K562 (cell line): ENCODE data around the gene PMEPA1. TPM values are rescaled to one million over a fixed set of nuclear protein-coding genes. Genes with fewer than 3 reads are reported as not detected.

Experiments
- ATAC-seq: fragments of 200-7000 bp; cut with Tn5 transposase; 3 replicates; pipeline ENCODE4 v1.9.1; 2020; ENCODE audit warnings: moderate library complexity
- BruUV-seq: library from RNA; stranded (reverse); fragments of 400-500 nt; replicated peaks from 2 replicates; lab custom pipeline; 2021; lab: Mats Ljungman, UMichigan
- CTCF ChIA-PET: fragments of 300-600 bp; formaldehyde crosslinking; extraction: SDS; loops from one replicate; lab custom pipeline; 2021; ENCODE audit warnings: low intra/inter-chr PET ratio; lab: Yijun Ruan, JAX
- POLR2A ChIA-PET: fragments of 300-600, 350-650 bp; sonication (Branson Sonifier 250); formaldehyde crosslinking; extraction: SDS; loops from one replicate; lab custom pipeline; 2021; ENCODE audit warnings: antibody characterized with exemption, inconsistent platforms; lab: Yijun Ruan, JAX
- DNase-seq, 4 experiments: peaks; one replicate each; pipeline versions ENCODE4 v3.0.0 to v3.0.0-alpha.2; 2011 to 2018; ENCODE audit warnings: low spot score in 3 of 4, mixed read lengths in 3 of 4; ENCODE audit errors: extremely low read depth in 1 of 4
- FAIRE-seq: peaks from 2 replicates; lab custom pipeline; 2011; peaks lifted over from hg19 to GRCh38; lab: Jason Lieb, UNC
- H2AFZ ChIP-seq: 2 replicates; pipeline ENCODE4 v1.6.0; 2011; ENCODE audit warnings: low read depth, low read length, control low read depth, inconsistent platforms
- H3K27ac ChIP-seq: fragments of 200-600 bp; 3 replicates; pipeline ENCODE4 v1.8.0; 2011; ENCODE audit warnings: low read depth, mild to moderate bottlenecking, control low read depth, inconsistent platforms, low read length, moderate library complexity, mixed read lengths; ENCODE audit errors: extremely low read depth
- H3K27me3 ChIP-seq, 2 experiments: fragments of 300-600 bp in 1 of 2; 2 replicates in 1 of 2; 3 replicates in 1 of 2; pipeline versions ENCODE4 v1.6.0 to v1.8.0; 2011; ENCODE audit warnings: inconsistent platforms in 2 of 2, low read length in 2 of 2, mild to moderate bottlenecking in 1 of 2, mixed read lengths in 1 of 2, moderate library complexity in 1 of 2; ENCODE audit not compliant: control insufficient read depth in 2 of 2, insufficient read depth in 2 of 2
- H3K36me3 ChIP-seq: fragments of 300-600 bp; 3 replicates; pipeline ENCODE4 v1.8.0; 2011; ENCODE audit warnings: mild to moderate bottlenecking, low read length, inconsistent platforms; ENCODE audit not compliant: control insufficient read depth, insufficient read depth
- H3K4me1 ChIP-seq, 2 experiments: fragments of 200-600 bp in 1 of 2; replicated peaks in 1 of 2; 2 replicates in 1 of 2; 3 replicates in 1 of 2; pipeline versions ENCODE4 v1.5.1 to v1.8.0; 2011; ENCODE audit warnings: inconsistent platforms in 2 of 2, low read length in 2 of 2, mild to moderate bottlenecking in 1 of 2, mixed read lengths in 1 of 2, moderate library complexity in 1 of 2; ENCODE audit not compliant: control insufficient read depth in 2 of 2, insufficient read depth in 2 of 2
- H3K4me2 ChIP-seq: 2 replicates; pipeline ENCODE4 v1.6.1; 2011; ENCODE audit warnings: low read length, control low read depth, inconsistent platforms, mixed read lengths; ENCODE audit not compliant: insufficient read depth
- H3K4me3 ChIP-seq: fragments of 200-600 bp; sonication (generic), shearing (Covaris generic); 2 replicates; pipeline ENCODE4 v1.5.1; 2016; ENCODE audit warnings: control low read depth, inconsistent platforms
- H3K79me2 ChIP-seq: fragments of 200-600 bp; 3 replicates; pipeline ENCODE4 v1.8.0; 2011; ENCODE audit warnings: low read length, inconsistent platforms; ENCODE audit not compliant: control insufficient read depth, insufficient read depth
- H3K9ac ChIP-seq, 2 experiments: 2 replicates each; pipeline versions ENCODE4 v1.6.0 to v1.6.1; 2011; ENCODE audit warnings: low read depth in 2 of 2, low read length in 2 of 2, control low read depth in 1 of 2, inconsistent platforms in 1 of 2, mild to moderate bottlenecking in 1 of 2, mixed read lengths in 1 of 2; ENCODE audit not compliant: insufficient read depth in 1 of 2
- H3K9me1 ChIP-seq: one replicate; pipeline ENCODE4 v1.6.0; 2011; ENCODE audit warnings: inconsistent platforms, mild to moderate bottlenecking, low read length, moderate library complexity; ENCODE audit not compliant: control insufficient read depth, insufficient read depth
- H3K9me3 ChIP-seq: replicated peaks from 2 replicates; pipeline ENCODE4 v1.5.1; 2011; ENCODE audit warnings: low read depth, low read length, inconsistent platforms; ENCODE audit not compliant: control insufficient read depth, insufficient read depth
- H4K20me1 ChIP-seq: replicated peaks from 2 replicates; pipeline ENCODE4 v1.6.1; 2011; ENCODE audit warnings: low read length, inconsistent platforms, mixed read lengths; ENCODE audit not compliant: control insufficient read depth, insufficient read depth
- ELF2 ChIP-seq: fragments of 250-450 bp; sonication (Bioruptor Pico); IDR thresholded peaks from 2 replicates; pipeline ENCODE4 v1.5.0; 2021; ENCODE audit warnings: mild to moderate bottlenecking
- ETV6 ChIP-seq, 3 experiments: fragments of 150-350 bp in 1 of 3; sonication (generic) in 1 of 3; formaldehyde crosslinking in 1 of 3; IDR thresholded peaks; 2 replicates each; pipeline versions ENCODE4 v1.6.1 to v1.8.0; 2014 to 2022; ENCODE audit warnings: borderline replicate concordance in 2 of 3, low read depth in 2 of 3, antibody characterized with exemption in 1 of 3, low read length in 1 of 3, mild to moderate bottlenecking in 1 of 3, missing genetic modification reagents in 1 of 3
- FIP1L1 ChIP-seq: fragments of 200-400 bp; formaldehyde crosslinking; IDR thresholded peaks from 2 replicates; pipeline ENCODE4 v1.6.1; 2018; ENCODE audit warnings: mild to moderate bottlenecking, low read depth, low read length; ENCODE audit not compliant: poor library complexity, severe bottlenecking
- HNRNPH1 ChIP-seq: fragments of 200-400 bp; formaldehyde crosslinking; optimal IDR thresholded peaks from 2 replicates; pipeline ENCODE3; 2017; ENCODE audit warnings: low read depth, mild to moderate bottlenecking, low read length, moderate library complexity
- HNRNPUL1 ChIP-seq: fragments of 200-400 bp; formaldehyde crosslinking; IDR thresholded peaks from 2 replicates; pipeline ENCODE4 v1.6.1; 2017; ENCODE audit warnings: low read length
- MEF2A ChIP-seq: IDR thresholded peaks from 2 replicates; pipeline ENCODE4 v1.6.1; 2011; ENCODE audit warnings: low read depth, mild to moderate bottlenecking, low read length, moderate library complexity; ENCODE audit not compliant: control insufficient read depth
- MITF ChIP-seq: IDR thresholded peaks from 2 replicates; pipeline ENCODE4 v1.6.1; 2014; ENCODE audit warnings: antibody characterized with exemption
- NCOA2 ChIP-seq, 2 experiments: fragments of 450-650 bp; IDR thresholded peaks; 2 replicates each; pipeline ENCODE4 v1.6.1; 2018; ENCODE audit warnings: mild to moderate bottlenecking in 2 of 2, moderate library complexity in 1 of 2; ENCODE audit not compliant: partially characterized antibody in 2 of 2
- NR0B1 ChIP-seq: fragments of 450-650 bp; IDR thresholded peaks from one replicate; pipeline ENCODE4 v1.6.1; 2018; ENCODE audit warnings: mild to moderate bottlenecking, moderate library complexity; ENCODE audit not compliant: partially characterized antibody
- RNF219 ChIP-seq: fragments of 250-450 bp; sonication (Bioruptor Pico); IDR thresholded peaks from 2 replicates; pipeline ENCODE4 v1.5.0; 2022; ENCODE audit warnings: mild to moderate bottlenecking
- ZNF174 ChIP-seq: fragments of 250-450 bp; sonication (Bioruptor Pico); IDR thresholded peaks from 2 replicates; pipeline ENCODE4 v1.4.0; 2020; ENCODE audit warnings: mild to moderate bottlenecking
- ZNF449 ChIP-seq: fragments of 250-450 bp; sonication (Bioruptor Pico); IDR thresholded peaks from 2 replicates; pipeline ENCODE4 v1.8.0; 2022; ENCODE audit warnings: moderate library complexity, mild to moderate bottlenecking, inconsistent platforms
- ZNF695 ChIP-seq: fragments of 450-650 bp; formaldehyde crosslinking; IDR thresholded peaks from 2 replicates; pipeline ENCODE4 v1.4.0; 2020; ENCODE audit warnings: mild to moderate bottlenecking, moderate library complexity
- ZNF79 ChIP-seq: fragments of 250-450 bp; sonication (Bioruptor Pico); IDR thresholded peaks from 2 replicates; pipeline ENCODE4 v1.4.0; 2020; ENCODE audit warnings: low read depth, mild to moderate bottlenecking, moderate library complexity
- ZZZ3 ChIP-seq: fragments of 450-650 bp; IDR thresholded peaks from 2 replicates; pipeline ENCODE4 v1.6.1; 2016; ENCODE audit warnings: antibody characterized with exemption, mild to moderate bottlenecking, moderate library complexity
- WGBS: fragments of 100-300 bp; shearing (Covaris generic); methylation state at CpG from one replicate; pipeline ENCODE4 v1.1.6; 2016; ENCODE audit warnings: low coverage, mixed read lengths; ENCODE audit not compliant: insufficient coverage; ENCODE audit errors: missing lambda C conversion rate; 5-methylcytosine and 5-hydroxymethylcytosine counted together
- in situ Hi-C: fragments of 300-500 bp; cut with MboI; formaldehyde crosslinking; loops from 4 replicates; pipeline ENCODE4 v1.15.0; 2018; ENCODE audit warnings: inconsistent platforms, mixed read lengths
- intact Hi-C: fragments of 100-400 bp; cut with micrococcal nuclease; formaldehyde crosslinking; loops from 2 replicates; pipeline ENCODE4 v1.14.2; 2022
- polyA plus RNA-seq, 8 experiments: library from polyadenylated mRNA; depleted of rRNA in 4 of 8; stranded (reverse) in 5 of 8; unstranded in 3 of 8; fragments of >200 nt; fragmentation: Nextera tagmentation in 2 of 8; fragmentation: Illumina TruSeq in 1 of 8; extraction: Ambion mirVana in 2 of 8; extraction: Trizol in 1 of 8; gene quantifications; 2 replicates each; pipeline versions ENCODE4 v1.2.1 to v1.2.3, GENCODE V29; 2011 to 2014; ENCODE audit warnings: inconsistent platforms in 1 of 8, missing spikeins in 1 of 8
- total RNA-seq, 7 experiments: library from RNA; depleted of rRNA in 6 of 7; stranded (reverse); fragments of >200 nt in 6 of 7; fragmentation: Illumina TruSeq in 2 of 7; extraction: Trizol in 2 of 7; gene quantifications; 2 replicates each; pipeline versions ENCODE4 v1.2.1 to v1.2.3, GENCODE V29; 2011 to 2021; ENCODE audit warnings: low replicate concordance in 1 of 7
- TF ChIP-seq, protein P1 (sequence below): fragments of 250-450 bp; sonication (Bioruptor Pico); IDR thresholded peaks from 2 replicates; pipeline ENCODE4 v1.8.0; 2021; ENCODE audit warnings: moderate library complexity, mild to moderate bottlenecking, inconsistent platforms

PMEPA1 gene
- total and polyA plus RNA-seq, 9 of the 15 experiments (the other 6 are each of a cell fraction or from before 2014, with no cell fraction given) = 0.16 TPM; not detected in 8

DNA sequence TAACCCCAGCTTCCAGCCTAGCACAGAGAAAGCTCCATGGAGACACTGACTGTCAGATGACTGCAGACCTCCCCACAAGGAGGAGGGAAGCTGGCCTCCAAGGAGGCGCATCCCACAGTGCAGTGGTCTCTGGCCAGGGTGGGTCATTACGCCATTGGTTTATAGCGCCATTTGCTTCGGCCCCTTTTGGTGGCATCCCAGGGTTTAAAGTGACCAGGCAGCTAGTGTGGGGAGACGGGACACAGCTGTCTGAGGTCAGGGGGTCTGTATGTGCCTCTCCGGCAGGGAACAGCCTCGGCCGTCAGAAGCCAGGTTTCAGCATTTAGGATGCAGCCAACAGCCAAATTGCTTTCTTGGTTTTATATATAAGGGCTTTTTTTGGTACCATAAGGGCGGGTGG is 15.8 kb upstream of the PMEPA1 start:
- H3K36me3 ChIP-seq = no peaks in the 10 kb centered on the region
- DNase-seq = no peak
- no TSS peak for BruUV-seq
- H3K9me1 ChIP-seq = no peaks in the 10 kb centered on the region
- no peak overlapping the region for H3K4me3 ChIP-seq
- H3K9ac ChIP-seq = no peak overlapping the region
- CTCF ChIA-PET = no interaction called here
- POLR2A ChIA-PET = no interaction called here
- H4K20me1 ChIP-seq = peaks cover 5% of the 10 kb centered on the region; the same call in 1 of the 2 replicates
- intact Hi-C loops = no loop called here
- H3K79me2 ChIP-seq = no peaks in the 10 kb centered on the region
- no peak overlapping the region for H3K27ac ChIP-seq
- no peak for ATAC-seq
- TF ChIP-seq, protein P1, sequence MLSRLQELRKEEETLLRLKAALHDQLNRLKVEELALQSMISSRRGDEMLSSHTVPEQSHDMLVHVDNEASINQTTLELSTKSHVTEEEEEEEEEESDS (CRISPR knock-in tag) = no peak
- TF ChIP-seq RNF219 (CRISPR knock-in tag) = no peak
- no peak for TF ChIP-seq NCOA2 (IDR thresholded peaks at IDR 0.05; ENCODE audit: partially characterized antibody in 2 of 2)
- TF ChIP-seq ETV6 (IDR thresholded peaks at IDR 0.05; ENCODE audit: borderline replicate concordance in 1 of 2, low read depth in 2 of 2, low read length in 1 of 2) = no peak
- TF ChIP-seq ETV6 (CRISPR knock-in tag; IDR thresholded peaks at IDR 0.05; ENCODE audit: borderline replicate concordance) = no peak
- no peak for TF ChIP-seq ZZZ3
- no peak for TF ChIP-seq ZNF174 (CRISPR knock-in tag)
- TF ChIP-seq HNRNPH1 = no peak
- no peak for TF ChIP-seq NR0B1
- no peak for TF ChIP-seq MEF2A
- TF ChIP-seq FIP1L1 = no peak
- no peak for TF ChIP-seq ZNF449 (CRISPR knock-in tag)
- TF ChIP-seq MITF = no peak
- TF ChIP-seq HNRNPUL1 = no peak
- TF ChIP-seq ZNF695 (CRISPR knock-in tag) = no peak
- no peak for TF ChIP-seq ELF2 (CRISPR knock-in tag)
- TF ChIP-seq ZNF79 = no peak
- H3K4me2 ChIP-seq = no peak overlapping the region
- in situ Hi-C loops = no loop called here
- 3% methylated on average over 9 of the region's 9 CpGs for WGBS
- H2AFZ ChIP-seq = no peak overlapping the region
- no peaks in the 10 kb centered on the region for H3K4me1 ChIP-seq
- H3K27me3 ChIP-seq = peaks cover 15 to 80% of the 10 kb centered on the region in 2 experiments; a peak in 4 of 5 replicates
- no peak for FAIRE-seq
- no peaks in the 10 kb centered on the region for H3K9me3 ChIP-seq
